CD4-positive, alpha-beta T cell treated with Interleukin-12 subunit alpha and Interleukin-12 subunit beta, for 1 hour (primary cell): Measurements from ENCODE around the gene CDKN2B.
A peak's percentile ranks its signal among the peaks of the same experiment; 100 is the strongest.

Experiments used
- DNase-seq: peaks from one replicate; pipeline ENCODE4 v3.0.0-alpha.2; 2020

CDKN2B gene

GRCh38 chr9:21993893-21994555 lies 15.1 kb downstream of the CDKN2B start, which contains the start of gene CDKN2A:
CDKN2A (minus strand) TSS chr9:21994392.
- DNase-seq, result peak; percentile 69

GRCh38 chr9:21993007-21993406 lies 16.1 kb downstream of the CDKN2B start:
- DNase-seq, result no peak

- DNase-seq, result no peak
Observed at GRCh38 chr9:21991072-21991959, 17.8 kb downstream of the CDKN2B start.

GRCh38 chr9:21989440-21990189 lies 19.5 kb downstream of the CDKN2B start:
- no peak for DNase-seq

- no peak for DNase-seq
Observed at GRCh38 chr9:21988056-21988990, 20.8 kb downstream of the CDKN2B start.

- DNase-seq, result no peak
Observed at GRCh38 chr9:21985964-21986667, 23.0 kb downstream of the CDKN2B start.

- no peak for DNase-seq
Observed at GRCh38 chr9:21984101-21984500, 25.0 kb downstream of the CDKN2B start.

- DNase-seq, result no peak
Observed at GRCh38 chr9:21983561-21983935, 25.6 kb downstream of the CDKN2B start.

- no peak for DNase-seq
Observed at GRCh38 chr9:21982861-21983560, 26.1 kb downstream of the CDKN2B start.

GRCh38 chr9:21982391-21982790 lies 26.7 kb downstream of the CDKN2B start:
- no peak for DNase-seq

GRCh38 chr9:21976334-21976875 lies 32.7 kb downstream of the CDKN2B start:
- DNase-seq, result no peak

GRCh38 chr9:21974722-21975409 lies 34.2 kb downstream of the CDKN2B start:
- peak; percentile 46 for DNase-seq

GRCh38 chr9:21974343-21974721 lies 34.8 kb downstream of the CDKN2B start:
- DNase-seq, result no peak

- no peak for DNase-seq
Observed at GRCh38 chr9:21972361-21972760, 36.7 kb downstream of the CDKN2B start.

- DNase-seq, result no peak
Observed at GRCh38 chr9:21970800-21971640, 38.1 kb downstream of the CDKN2B start.

GRCh38 chr9:21969951-21970799 lies 38.9 kb downstream of the CDKN2B start:
- DNase-seq, result no peak

GRCh38 chr9:21969011-21969940 lies 39.8 kb downstream of the CDKN2B start:
- DNase-seq, result no peak
